GM19240 (cell line): Measurements from ENCODE around the gene WASF3.
"Not testable (repeated sequence)": the region's sequence is repeated elsewhere in the genome, so short reads cannot be mapped to it uniquely, and the experiment has no call there.

Experiments
- DNase-seq: peaks from one replicate; pipeline ENCODE4 v3.0.0; 2011; ENCODE audit warnings: low spot score; ENCODE audit not compliant: insufficient read length

Gene WASF3

DNA sequence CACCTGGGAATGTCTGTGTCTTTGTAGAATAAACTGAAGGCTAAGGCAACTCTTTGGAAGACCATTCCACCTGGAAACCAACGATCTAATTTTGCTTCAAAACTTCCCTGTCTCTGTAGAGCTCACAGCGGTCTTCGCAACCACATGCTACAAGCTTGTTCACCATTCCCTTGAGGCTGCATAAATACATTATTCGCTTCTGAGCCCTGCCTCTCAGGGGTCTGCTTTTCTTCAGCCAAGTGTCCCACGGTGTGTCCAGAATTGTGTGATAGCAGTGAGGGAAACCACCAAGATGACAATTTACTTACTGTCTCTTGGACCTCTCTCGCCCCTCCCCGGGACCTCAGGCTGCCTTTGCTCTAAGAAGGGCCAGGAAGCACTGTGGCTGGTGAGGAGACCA is 152.0 kb downstream of the WASF3 start:
- DNase-seq = no peak

DNA sequence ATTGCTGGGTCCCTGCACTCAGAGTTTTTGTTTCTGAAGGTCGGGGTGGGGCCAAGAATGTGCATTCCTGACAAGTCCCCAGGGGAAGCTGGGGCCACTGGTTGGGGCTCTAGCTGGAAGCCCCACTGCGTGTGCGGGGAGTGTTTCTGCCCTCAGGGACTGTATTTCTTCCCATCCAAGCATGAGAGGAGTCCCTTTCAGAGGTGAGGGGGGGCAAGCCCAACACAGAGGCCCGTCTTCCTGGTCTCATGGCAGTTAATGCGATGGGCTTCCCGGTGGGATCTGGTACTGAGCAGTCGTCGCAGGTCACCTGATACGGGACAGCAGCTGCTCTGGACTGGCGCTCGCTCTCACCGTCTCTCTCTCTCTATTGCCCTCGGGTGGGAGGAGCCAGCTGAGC is 152.7 kb downstream of the WASF3 start:
- no peak for DNase-seq

DNA sequence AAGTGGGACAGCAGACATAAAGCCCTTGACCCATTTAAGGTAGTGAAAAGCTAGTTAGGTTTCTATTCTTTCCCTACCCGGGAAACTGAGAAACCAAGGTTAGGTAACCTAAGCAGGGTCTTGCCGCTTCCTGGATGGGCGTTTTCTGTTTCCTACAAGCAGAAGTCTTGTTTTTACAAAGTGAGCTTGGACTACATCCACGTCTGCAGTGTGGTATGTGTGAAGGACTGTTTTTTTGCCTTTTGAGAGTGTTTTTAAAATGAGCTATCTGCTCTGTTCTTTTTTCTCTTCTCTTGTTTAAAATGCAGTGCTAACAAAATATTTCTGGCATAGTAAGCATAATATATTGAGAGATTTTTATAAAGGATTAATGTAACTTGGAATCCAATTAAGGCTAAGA is 153.7 kb downstream of the WASF3 start:
- no peak for DNase-seq

DNA sequence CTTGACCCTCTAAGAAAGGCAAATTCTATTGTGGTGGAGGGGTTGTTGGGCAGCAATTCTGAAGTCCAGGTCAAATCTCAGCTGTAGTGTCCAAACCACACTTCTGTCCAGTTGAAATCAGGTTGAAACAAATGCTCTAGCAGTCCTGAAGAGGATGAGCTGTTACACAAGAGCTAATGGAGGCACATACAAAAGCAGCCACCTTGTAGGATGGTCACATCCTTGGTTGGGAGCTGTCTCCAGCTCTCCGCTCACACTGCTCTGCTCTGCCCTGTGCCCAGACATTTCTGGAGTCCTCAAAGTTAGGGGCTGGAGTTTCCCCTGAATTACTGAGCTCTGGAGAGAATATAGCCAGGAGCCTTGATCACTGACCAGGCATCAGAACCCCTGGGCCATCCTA is 155.9 kb downstream of the WASF3 start:
- no peak for DNase-seq

DNA sequence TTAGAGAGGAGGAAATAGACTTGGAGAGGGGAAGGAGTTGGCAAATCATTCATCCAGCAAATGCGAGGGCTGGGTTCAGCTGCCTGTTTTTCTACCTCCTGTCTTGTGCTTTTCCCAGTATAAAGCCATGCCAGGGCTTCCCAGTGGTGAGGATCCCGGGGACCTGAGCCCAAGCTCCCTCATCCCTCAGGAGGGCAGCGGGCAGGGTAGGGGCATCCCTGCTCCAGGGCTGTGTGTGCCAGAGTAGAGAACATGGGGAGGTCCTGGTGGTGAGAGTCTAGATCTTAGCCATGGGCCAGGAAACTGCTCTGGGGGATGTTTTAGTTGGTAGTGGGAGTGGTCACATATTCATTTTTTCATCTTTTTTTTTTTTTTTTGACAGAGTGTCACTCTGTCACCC is 159.5 kb downstream of the WASF3 start:
- no peak for DNase-seq

DNA sequence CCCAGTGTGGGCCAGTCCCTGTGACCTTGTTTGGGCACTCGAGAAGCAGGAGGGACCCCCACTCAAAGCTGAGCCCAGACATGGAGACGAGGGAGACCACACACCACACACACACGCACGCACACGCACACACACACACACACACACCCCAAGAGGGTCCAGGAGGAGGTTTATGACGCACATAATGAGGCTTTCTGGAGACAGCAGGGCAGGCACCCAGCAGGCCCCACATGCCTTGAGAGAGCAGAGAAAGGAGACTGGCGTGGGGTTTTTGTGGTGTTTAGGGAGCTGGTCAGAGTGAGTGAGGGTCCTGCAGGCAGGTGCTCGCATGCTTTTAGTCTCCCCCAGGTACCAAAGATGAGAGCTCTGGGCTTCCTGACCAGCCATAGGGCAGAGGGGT is 160.7 kb downstream of the WASF3 start:
- no peak for DNase-seq

DNA sequence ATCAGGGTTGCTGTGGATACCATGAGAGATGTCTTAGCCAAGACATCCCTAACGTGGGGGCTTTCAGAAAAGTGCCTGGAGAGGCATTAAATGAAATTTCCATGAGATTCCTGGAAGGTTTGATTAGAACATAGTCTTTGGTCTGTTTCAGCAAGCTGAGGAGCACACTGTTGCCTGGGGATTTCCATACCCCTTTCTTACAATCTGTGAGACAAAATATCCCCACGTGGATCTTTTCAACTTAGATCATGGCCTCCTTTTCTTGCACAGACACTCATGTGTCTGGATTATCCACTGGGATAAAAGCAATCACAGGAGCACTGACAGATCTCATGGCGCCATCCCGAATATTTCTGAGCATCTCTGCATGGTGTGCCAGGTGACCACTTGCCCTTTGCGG is 161.4 kb downstream of the WASF3 start:
- no peak for DNase-seq

DNA sequence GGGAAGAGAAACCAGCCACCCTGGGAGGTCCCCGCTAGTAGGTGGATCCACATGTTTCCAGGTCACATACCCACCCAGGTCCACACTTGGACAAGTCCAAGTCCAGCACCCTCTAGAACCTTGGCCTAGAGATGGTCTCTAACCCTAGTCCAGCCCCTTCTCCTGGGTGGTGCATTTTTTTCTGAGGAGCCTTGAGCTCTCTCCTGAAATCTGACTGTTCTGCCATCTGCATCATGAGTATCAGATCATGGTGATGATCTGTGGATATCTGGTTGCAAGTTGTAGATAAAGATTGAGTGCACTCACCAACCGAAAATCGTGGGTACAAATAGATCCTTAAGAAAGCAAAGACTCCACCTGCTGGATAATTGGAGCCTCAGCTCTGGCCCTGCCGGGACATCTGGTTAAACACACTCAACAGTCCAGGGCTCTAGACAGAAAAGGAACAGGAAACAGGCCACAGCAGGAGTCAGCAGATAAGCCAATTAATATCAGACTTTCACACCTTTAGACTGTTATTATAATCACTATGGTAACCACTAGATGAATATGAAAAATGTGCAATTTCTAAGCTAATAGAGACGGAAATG is 162.0 kb downstream of the WASF3 start:
- DNase-seq = no peak

DNA sequence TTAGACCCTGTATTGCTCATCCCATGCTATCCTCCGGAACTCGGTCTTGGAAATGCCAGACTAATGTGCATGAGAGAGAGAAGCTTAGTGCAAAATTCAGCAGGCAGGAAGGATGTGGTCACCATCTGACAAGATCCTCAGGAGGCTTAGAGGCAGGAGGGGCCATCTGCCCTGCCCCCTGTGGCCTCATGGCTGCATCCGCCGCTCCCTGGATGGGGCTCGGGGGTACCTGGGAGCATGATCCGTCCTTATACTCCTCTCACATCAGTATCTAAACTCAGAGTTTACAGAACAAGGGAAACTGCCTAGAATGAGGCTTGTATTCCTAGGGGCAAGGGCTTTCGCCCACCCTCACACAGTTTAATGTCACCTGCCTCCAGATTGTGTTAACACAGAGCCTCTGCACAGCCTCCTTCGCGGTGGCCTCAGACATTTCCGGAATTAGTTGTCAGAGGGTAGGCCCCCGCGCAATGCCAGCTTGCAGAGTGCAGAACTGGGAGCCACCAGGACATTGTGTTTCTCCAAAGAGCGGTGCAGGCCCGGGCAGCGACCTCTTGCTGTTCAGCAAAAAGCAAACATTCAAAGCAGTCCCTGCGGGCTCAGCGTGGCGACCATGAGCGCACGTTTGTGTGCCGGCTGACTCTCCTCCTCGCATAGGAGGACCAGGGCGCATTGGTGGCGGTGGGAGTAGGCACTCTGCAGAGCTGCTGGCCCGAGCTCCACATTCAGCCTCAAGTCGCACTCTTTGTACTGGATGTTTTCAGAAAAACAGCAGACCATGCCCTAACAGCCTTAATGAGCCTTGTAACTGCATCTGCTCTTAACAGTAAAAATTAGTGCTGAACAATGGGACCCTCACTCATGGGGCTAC is 164.0 kb downstream of the WASF3 start:
- DNase-seq = no peak

DNA sequence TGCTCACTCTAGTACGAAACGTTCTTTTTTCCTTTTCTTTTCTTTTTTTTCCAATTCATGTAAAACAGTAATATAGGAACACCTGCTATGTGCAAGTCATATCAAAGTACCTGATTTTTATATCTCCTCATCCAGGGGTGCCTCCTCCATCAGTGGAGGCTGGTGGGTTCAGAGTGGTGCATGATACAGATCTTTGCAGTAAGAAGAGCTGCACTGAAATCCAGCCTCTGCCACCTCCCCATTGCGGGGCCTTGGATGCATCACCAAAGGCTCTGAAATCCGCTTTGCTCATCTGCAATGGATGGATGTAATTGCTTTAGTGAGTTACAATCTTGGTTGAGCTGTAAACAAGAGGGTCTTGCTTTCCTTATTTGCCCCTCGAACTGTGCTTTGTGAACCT is 164.8 kb downstream of the WASF3 start:
- DNase-seq = no peak

DNA sequence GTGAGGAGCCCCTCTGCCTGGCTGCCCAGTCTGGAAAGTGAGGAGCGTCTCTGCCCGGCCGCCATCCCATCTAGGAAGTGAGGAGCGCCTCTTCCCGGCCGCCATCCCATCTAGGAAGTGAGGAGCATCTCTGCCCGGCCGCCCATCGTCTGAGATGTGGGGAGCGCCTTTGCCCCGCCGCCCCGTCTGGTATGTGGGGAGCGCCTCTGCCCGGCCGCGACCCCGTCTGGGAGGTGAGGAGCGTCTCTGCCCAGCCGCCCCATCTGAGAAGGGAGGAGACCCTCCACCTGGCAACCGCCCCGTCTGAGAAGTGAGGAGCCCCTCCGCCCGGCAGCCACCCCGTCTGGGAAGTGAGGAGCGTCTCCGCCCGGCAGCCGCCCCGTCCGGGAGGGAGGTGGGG is 166.1 kb downstream of the WASF3 start:
- DNase-seq = not testable (repeated sequence)

DNA sequence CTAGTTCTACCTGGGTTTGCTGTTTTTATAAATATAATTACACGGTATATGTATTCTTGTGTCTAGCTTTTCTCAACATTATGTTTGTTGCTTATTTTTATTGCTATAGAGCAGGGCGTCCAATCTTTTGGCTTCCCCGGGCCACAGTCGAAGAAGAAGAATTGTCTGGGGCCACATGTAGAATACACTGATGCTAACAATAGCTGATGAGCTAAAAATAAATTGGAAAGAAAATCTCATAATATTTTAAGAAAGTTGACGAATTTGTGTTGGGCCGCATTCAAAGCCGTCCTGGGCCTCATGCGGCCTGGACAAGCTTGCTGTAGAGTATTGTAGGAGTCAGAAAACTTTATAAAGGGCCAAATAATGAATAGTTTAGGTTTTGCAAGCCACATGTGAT is 169.2 kb downstream of the WASF3 start:
- DNase-seq = no peak

DNA sequence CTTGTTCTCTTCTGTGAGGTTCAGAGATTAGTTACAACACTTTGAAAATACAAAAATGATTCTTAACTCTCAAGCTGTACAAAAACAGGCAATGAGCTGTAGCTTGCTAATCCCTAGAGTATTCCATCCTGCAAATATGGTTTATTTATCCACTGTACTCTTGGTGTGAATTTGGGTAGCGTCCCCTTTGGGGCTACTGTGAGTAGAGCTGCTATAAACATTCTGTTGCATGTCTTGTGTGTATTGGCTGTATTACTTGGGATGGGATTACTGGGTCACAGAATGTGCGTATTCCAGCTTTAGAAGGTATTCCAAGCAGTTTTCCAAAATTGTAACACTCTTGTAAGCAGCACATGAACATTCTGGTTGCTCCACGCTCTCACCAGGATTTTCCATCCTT is 169.6 kb downstream of the WASF3 start:
- DNase-seq = no peak

DNA sequence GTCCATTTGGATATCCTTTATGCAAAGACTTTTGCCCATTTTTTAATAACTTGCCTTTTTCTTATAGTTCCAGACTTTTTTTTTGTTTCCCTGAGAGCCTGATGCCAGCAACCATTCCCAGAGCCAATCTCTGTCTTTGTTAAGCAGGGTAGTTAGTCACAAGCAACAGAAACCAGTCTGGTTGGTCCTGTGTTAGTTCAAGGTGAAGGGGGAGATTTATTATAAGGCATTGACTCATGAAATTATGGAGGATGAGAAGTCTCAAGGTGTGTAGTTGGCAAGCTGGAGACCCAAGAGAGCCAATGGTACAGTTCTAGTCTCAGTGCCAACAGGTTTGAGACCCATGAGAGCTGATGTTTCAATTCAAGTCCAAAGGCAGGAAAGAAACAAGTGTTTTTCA is 170.2 kb downstream of the WASF3 start:
- no peak for DNase-seq

DNA sequence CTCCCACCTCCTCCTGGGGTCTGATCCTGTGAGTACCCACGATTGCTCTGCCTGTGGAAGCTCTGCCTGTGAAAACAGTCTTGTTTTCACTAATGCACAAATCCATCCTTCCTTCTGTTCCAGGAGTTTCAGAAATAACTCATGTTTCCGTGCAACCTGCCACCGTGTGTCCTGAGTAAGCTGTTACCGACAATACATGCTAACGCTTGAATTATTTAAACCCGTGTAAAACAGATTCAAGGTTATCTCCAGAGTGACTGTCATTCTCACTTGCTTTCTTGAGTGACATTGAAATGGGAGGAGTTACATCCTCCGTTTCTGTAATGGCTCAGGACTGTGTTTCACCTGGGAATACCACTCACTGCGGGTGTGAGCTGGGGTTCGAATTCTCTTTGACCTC is 178.2 kb downstream of the WASF3 start:
- DNase-seq = no peak
